SK-N-SH (cell line): ENCODE measurements around the gene REPS2. TPM values are rescaled to one million over a fixed set of nuclear protein-coding genes. Genes with fewer than 3 reads are reported as not detected.

Source experiments
- CTCF ChIA-PET: fragments of 300-600, 350-600 bp; formaldehyde crosslinking; extraction: SDS; loops from one replicate; lab custom pipeline; 2021; lab: Yijun Ruan, JAX
- POLR2A ChIA-PET: fragments of 350-600 bp; sonication (Branson Sonifier 250); formaldehyde crosslinking; extraction: SDS; loops from one replicate; lab custom pipeline; 2020; ENCODE audit warnings: antibody characterized with exemption, inconsistent platforms; lab: Yijun Ruan, JAX
- DNase-seq: peaks from one replicate; pipeline ENCODE4 v3.0.0; 2012
- H2AFZ ChIP-seq: fragments of 200-600 bp; sonication (generic); 2 replicates; pipeline ENCODE4 v1.8.1; 2016; ENCODE audit warnings: antibody characterized with exemption, mild to moderate bottlenecking, low read depth
- H3F3A ChIP-seq: fragments of 200-600 bp; sonication (generic); replicated peaks from 2 replicates; pipeline ENCODE3; 2016; ENCODE audit warnings: antibody characterized with exemption, mild to moderate bottlenecking; ENCODE audit not compliant: insufficient read depth
- H3K27ac ChIP-seq, 2 experiments: fragments of 200-500 bp in 1 of 2; fragments of 200-600 bp in 1 of 2; sonication (Bioruptor generic) in 1 of 2; sonication (generic), shearing (Covaris generic) in 1 of 2; 2 replicates each; pipeline versions ENCODE4 v1.5.1 to v1.6.1; 2014 to 2016; ENCODE audit warnings: low read depth in 2 of 2, inconsistent platforms in 1 of 2, low read length in 1 of 2, mild to moderate bottlenecking in 1 of 2, mixed read lengths in 1 of 2
- H3K27me3 ChIP-seq: fragments of 200-600 bp; sonication (generic), shearing (Covaris generic); 2 replicates; pipeline ENCODE4 v1.6.1; 2016; ENCODE audit warnings: mixed run types; ENCODE audit not compliant: insufficient read depth
- H3K36me3 ChIP-seq, 2 experiments: fragments of 200-500 bp in 1 of 2; fragments of 200-600 bp in 1 of 2; sonication (Bioruptor generic) in 1 of 2; sonication (generic) in 1 of 2; replicated peaks in 1 of 2; 2 replicates each; pipeline versions ENCODE3 to v1.5.1; 2014 to 2016; ENCODE audit warnings: low read length in 1 of 2, mild to moderate bottlenecking in 1 of 2; ENCODE audit not compliant: insufficient read depth in 2 of 2, control insufficient read depth in 1 of 2
- H3K4me1 ChIP-seq, 2 experiments: fragments of 200-500 bp in 1 of 2; fragments of 200-600 bp in 1 of 2; sonication (Bioruptor generic) in 1 of 2; sonication (generic), shearing (Covaris generic) in 1 of 2; 2 replicates each; pipeline versions ENCODE4 v1.5.1 to v1.6.1; 2014 to 2016; ENCODE audit warnings: low read depth in 1 of 2, low read length in 1 of 2, mixed run types in 1 of 2; ENCODE audit not compliant: insufficient read depth in 2 of 2, control insufficient read depth in 1 of 2
- H3K4me2 ChIP-seq: fragments of 200-600 bp; sonication (generic), shearing (Covaris generic); 2 replicates; pipeline ENCODE4 v1.6.1; 2017; ENCODE audit warnings: mixed run types
- H3K4me3 ChIP-seq, 2 experiments: fragments of 200-500 bp in 1 of 2; fragments of 200-600 bp in 1 of 2; sonication (Bioruptor generic) in 1 of 2; sonication (generic), shearing (Covaris generic) in 1 of 2; 2 replicates each; pipeline versions ENCODE4 v1.5.1 to v1.8.1; 2014 to 2016; ENCODE audit warnings: low read depth in 2 of 2, inconsistent platforms in 1 of 2, low read length in 1 of 2, mild to moderate bottlenecking in 1 of 2, mixed read lengths in 1 of 2, moderate library complexity in 1 of 2
- H3K79me2 ChIP-seq: fragments of 200-600 bp; sonication (generic); 2 replicates; pipeline ENCODE4 v1.8.1; 2017; ENCODE audit warnings: mild to moderate bottlenecking; ENCODE audit not compliant: insufficient read depth
- H3K9ac ChIP-seq: fragments of 200-600 bp; sonication (generic); 2 replicates; pipeline ENCODE4 v1.6.1; 2017; ENCODE audit warnings: mixed run types
- H3K9me2 ChIP-seq: fragments of 200-600 bp; sonication (generic); 2 replicates; pipeline ENCODE4 v1.6.1; 2017; ENCODE audit warnings: mixed run types
- H3K9me3 ChIP-seq: fragments of 200-600 bp; sonication (generic); 2 replicates; pipeline ENCODE4 v1.6.1; 2017; ENCODE audit warnings: mixed run types, mild to moderate bottlenecking, moderate library complexity
- H4K20me1 ChIP-seq: fragments of 200-600 bp; sonication (generic); 2 replicates; pipeline ENCODE4 v1.6.1; 2017; ENCODE audit warnings: mild to moderate bottlenecking, mixed run types; ENCODE audit not compliant: insufficient read depth
- CHD2 ChIP-seq: fragments of 150-350 bp; IDR thresholded peaks from 2 replicates; pipeline ENCODE4 v1.6.1; 2018; ENCODE audit warnings: low read length; ENCODE audit not compliant: partially characterized antibody
- FOSL2 ChIP-seq: IDR thresholded peaks from 2 replicates; pipeline ENCODE4 v1.4.0; 2012; ENCODE audit warnings: low read depth, mild to moderate bottlenecking, moderate library complexity, borderline replicate concordance
- FOXM1 ChIP-seq: IDR thresholded peaks from 2 replicates; pipeline ENCODE4 v1.4.0; 2012; ENCODE audit warnings: low read depth, mild to moderate bottlenecking
- GATA2 ChIP-seq: sonication (generic); formaldehyde crosslinking; IDR thresholded peaks from 2 replicates; pipeline ENCODE4 v1.5.0; 2020; ENCODE audit warnings: mild to moderate bottlenecking, missing genetic modification reagents
- JUND ChIP-seq: IDR thresholded peaks from 2 replicates; pipeline ENCODE4 v1.4.0; 2012
- MAX ChIP-seq: IDR thresholded peaks from 2 replicates; pipeline ENCODE4 v1.4.0; 2012; ENCODE audit warnings: low read depth
- MEF2A ChIP-seq: IDR thresholded peaks from 2 replicates; pipeline ENCODE4 v1.4.0; 2012; ENCODE audit warnings: low read depth, borderline replicate concordance
- MXI1 ChIP-seq: IDR thresholded peaks from 2 replicates; pipeline ENCODE4 v1.6.1; 2012; ENCODE audit warnings: mild to moderate bottlenecking, low read depth, low read length, improper control_type of control experiment
- NFIC ChIP-seq: IDR thresholded peaks from 2 replicates; pipeline ENCODE4 v1.4.0; 2012; ENCODE audit warnings: borderline replicate concordance
- PBX3 ChIP-seq: IDR thresholded peaks from 2 replicates; pipeline ENCODE4; 2012
- RFX5 ChIP-seq: IDR thresholded peaks from 2 replicates; pipeline ENCODE4 v1.6.1; 2012; ENCODE audit warnings: mild to moderate bottlenecking, improper control_type of control experiment, low read length
- SMC3 ChIP-seq: IDR thresholded peaks from 2 replicates; pipeline ENCODE4 v1.6.1; 2012; ENCODE audit warnings: low read depth, low read length, improper control_type of control experiment
- TEAD4 ChIP-seq: IDR thresholded peaks from 2 replicates; pipeline ENCODE4 v1.4.0; 2012; ENCODE audit warnings: mild to moderate bottlenecking, borderline replicate concordance; ENCODE audit not compliant: insufficient read depth
- WGBS: methylation state at CpG from one replicate; pipeline ENCODE4 v1.1.6; 2017; ENCODE audit warnings: low lambda C conversion rate; 5-methylcytosine and 5-hydroxymethylcytosine counted together
- polyA plus RNA-seq, 3 experiments: library from polyadenylated mRNA; depleted of rRNA; stranded (reverse); fragments of >200 nt; gene quantifications; 2 replicates each; pipeline ENCODE4 v1.2.3, GENCODE V29; 2012
- TF ChIP-seq, protein P1 (sequence below): IDR thresholded peaks from 2 replicates; pipeline ENCODE4 v1.4.0; 2012; ENCODE audit warnings: low read depth, borderline replicate concordance
- TF ChIP-seq, protein P2 (sequence below): fragments of 150-350 bp; IDR thresholded peaks from 2 replicates; pipeline ENCODE4 v1.6.1; 2017; ENCODE audit warnings: antibody characterized with exemption, low read length, low read depth, borderline replicate concordance

Gene REPS2
- 0.62 and 0.73 TPM in 2 replicates for polyA plus RNA-seq (2012; rRNA removed)
- polyA plus RNA-seq (2012; cell fraction: cytosol; rRNA removed), result 0.71 and 0.77 TPM in 2 replicates
- polyA plus RNA-seq (2012; cell fraction: nucleus; rRNA removed), result 0.39 and 0.50 TPM in 2 replicates

- TF ChIP-seq MXI1 (0 out of 2 replicates have a peak, but pooled peaks have one; percentile 18), PBX3 (0 out of 2 replicates have a peak, but pooled peaks have one; percentile 29)
- TF ChIP-seq, protein P1, sequence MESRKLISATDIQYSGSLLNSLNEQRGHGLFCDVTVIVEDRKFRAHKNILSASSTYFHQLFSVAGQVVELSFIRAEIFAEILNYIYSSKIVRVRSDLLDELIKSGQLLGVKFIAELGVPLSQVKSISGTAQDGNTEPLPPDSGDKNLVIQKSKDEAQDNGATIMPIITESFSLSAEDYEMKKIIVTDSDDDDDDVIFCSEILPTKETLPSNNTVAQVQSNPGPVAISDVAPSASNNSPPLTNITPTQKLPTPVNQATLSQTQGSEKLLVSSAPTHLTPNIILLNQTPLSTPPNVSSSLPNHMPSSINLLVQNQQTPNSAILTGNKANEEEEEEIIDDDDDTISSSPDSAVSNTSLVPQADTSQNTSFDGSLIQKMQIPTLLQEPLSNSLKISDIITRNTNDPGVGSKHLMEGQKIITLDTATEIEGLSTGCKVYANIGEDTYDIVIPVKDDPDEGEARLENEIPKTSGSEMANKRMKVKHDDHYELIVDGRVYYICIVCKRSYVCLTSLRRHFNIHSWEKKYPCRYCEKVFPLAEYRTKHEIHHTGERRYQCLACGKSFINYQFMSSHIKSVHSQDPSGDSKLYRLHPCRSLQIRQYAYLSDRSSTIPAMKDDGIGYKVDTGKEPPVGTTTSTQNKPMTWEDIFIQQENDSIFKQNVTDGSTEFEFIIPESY, result no peak
- Histone ChIP-seq H3F3A (no peaks in the 10 kb centered on the region), H3K36me3 (no peaks in the 10 kb centered on the region), H4K20me1 (no peaks in the 10 kb centered on the region), H3K79me2 (no peaks in the 10 kb centered on the region), H2AFZ (peak within 1 kb of the TSS; percentile 68; the same call in 1 of the 2 replicates), H3K4me2 (peak within 1 kb of the TSS; percentile 78), H3K4me3 (peak within 1 kb of the TSS; percentile 58 to 62), H3K9ac (no peak within 1 kb of the TSS; the same call in 1 of the 2 replicates), H3K9me3 (no peaks in the 10 kb centered on the region), H3K27ac (no peak within 1 kb of the TSS), H3K9me2 (no peaks in the 10 kb centered on the region), H3K27me3 (0 out of 2 replicates have a peak, but pooled peaks cover 7% of the 10 kb centered on the region), H3K4me1 (peaks cover 0 to 2% of the 10 kb centered on the region in 2 experiments; a peak in 1 of 4 replicates)
- WGBS, result 50% methylated on average over 2 of the region's 71 CpGs
- POLR2A ChIA-PET, result interaction anchor here (0.8 kb wide), 1 partner anchor 64 kb away, joined by 5 read pairs; no protein-coding TSS in a partner anchor
- CTCF ChIA-PET, result interaction anchor here (1.3 to 1.5 kb wide), 2 partner anchors 54 to 100 kb away, joined by 3 to 4 read pairs; no protein-coding TSS in a partner anchor
- DNase-seq, result peak; percentile 90
Observed at GRCh38 chrX:16946361-16946964, at the start of gene REPS2. Gene REPS2, plus strand, starts transcription at chrX:16946658. Its CDS starts 204 bp downstream, at chrX:16946862.

DNA sequence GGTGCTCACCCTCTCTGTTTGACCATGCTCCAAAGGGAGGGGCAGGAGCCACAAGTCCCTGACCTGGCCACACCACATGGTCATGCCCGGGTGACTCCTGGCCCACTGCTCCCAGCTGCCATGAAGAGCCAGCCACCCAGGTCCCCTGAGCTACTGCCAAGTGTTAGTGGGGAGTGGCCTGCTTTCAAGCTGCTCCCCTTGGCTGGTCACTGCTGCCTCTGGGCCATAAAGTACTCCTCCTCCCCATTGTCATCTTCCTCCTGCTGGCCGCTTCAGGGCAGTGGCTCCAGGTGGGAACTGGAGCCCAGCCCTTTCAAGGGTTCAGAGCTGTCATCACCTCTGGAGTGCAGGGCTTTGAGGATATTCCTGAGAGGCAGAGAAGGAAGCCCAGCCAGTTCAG, 49.0 kb upstream of the REPS2 start:
- CTCF ChIA-PET, result interaction anchor here (0.6 to 2.1 kb wide), 3 partner anchors 71 to 176 kb away, joined by 3 to 11 read pairs (median 3); no protein-coding TSS in a partner anchor
- POLR2A ChIA-PET, result no interaction called here
- H3K9me2 ChIP-seq, result no peaks in the 10 kb centered on the region

More for the DNA sequence above, 49.0 kb upstream of the REPS2 start:
- no peak overlapping the region for H3K9ac ChIP-seq
- H4K20me1 ChIP-seq, result no peaks in the 10 kb centered on the region
- no peaks in the 10 kb centered on the region for H3F3A ChIP-seq
- no peak overlapping the region for H3K4me3 ChIP-seq
- H3K36me3 ChIP-seq, result no peaks in the 10 kb centered on the region
- no peaks in the 10 kb centered on the region for H3K9me3 ChIP-seq
- H3K4me1 ChIP-seq, result no peaks in the 10 kb centered on the region
- no peak overlapping the region for H3K4me2 ChIP-seq
- peaks cover 28% of the 10 kb centered on the region for H3K27me3 ChIP-seq
- TF ChIP-seq FOSL2, result no peak
- TF ChIP-seq MAX, result no peak
- TF ChIP-seq PBX3, result no peak
- TF ChIP-seq CHD2, result no peak
- TF ChIP-seq FOXM1, result no peak
- no peak for TF ChIP-seq NFIC
- TF ChIP-seq SMC3, result no peak
- no peak for TF ChIP-seq GATA2 (CRISPR knock-in tag)
- no peak for TF ChIP-seq MEF2A
- no peak for TF ChIP-seq TEAD4
- no peak for TF ChIP-seq JUND
- TF ChIP-seq RFX5, result no peak
- TF ChIP-seq, protein P2, sequence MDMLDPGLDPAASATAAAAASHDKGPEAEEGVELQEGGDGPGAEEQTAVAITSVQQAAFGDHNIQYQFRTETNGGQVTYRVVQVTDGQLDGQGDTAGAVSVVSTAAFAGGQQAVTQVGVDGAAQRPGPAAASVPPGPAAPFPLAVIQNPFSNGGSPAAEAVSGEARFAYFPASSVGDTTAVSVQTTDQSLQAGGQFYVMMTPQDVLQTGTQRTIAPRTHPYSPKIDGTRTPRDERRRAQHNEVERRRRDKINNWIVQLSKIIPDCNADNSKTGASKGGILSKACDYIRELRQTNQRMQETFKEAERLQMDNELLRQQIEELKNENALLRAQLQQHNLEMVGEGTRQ, result no peak
- H3K27ac ChIP-seq, result no peak overlapping the region
- WGBS, result 60% methylated on average over 1 of the region's 2 CpGs
- H2AFZ ChIP-seq, result no peak overlapping the region
- no peaks in the 10 kb centered on the region for H3K79me2 ChIP-seq
- no peak for DNase-seq
